ENCODE results near the gene CELSR3.

- TF ChIP-seq ZNF274 (IDR thresholded peaks at IDR 0.05; ENCODE audit: low read depth, low read length), result no peak
- TF ChIP-seq YY1 (IDR thresholded peaks at IDR 0.05; ENCODE audit: insufficient read depth, insufficient read length), result no peak
- no peak for TF ChIP-seq SUZ12 (IDR thresholded peaks at IDR 0.05; ENCODE audit: extremely low read depth, insufficient read depth, insufficient read length)
Observed at GRCh38 chr3:48655063-48655462, 7.6 kb downstream of the CELSR3 start.

Data from NT2/D1 (cell line).